Liver (tissue), 9 donors: ENCODE results near the gene MSH6. TPM values are rescaled to one million over a fixed set of nuclear protein-coding genes. Genes with fewer than 3 reads are reported as not detected.

ENCODE experiments used
- DNase-seq: peaks from one replicate; pipeline ENCODE4 v3.0.0-alpha.2; 2017; ENCODE audit warnings: low spot score
- H3K27ac ChIP-seq, 2 donors: one replicate each; pipeline ENCODE4 v1.7.0; 2013; ENCODE audit warnings: inconsistent platforms in 2 of 2, low read length in 2 of 2, control low read depth in 1 of 2, low read depth in 1 of 2, mild to moderate bottlenecking in 1 of 2
- H3K27me3 ChIP-seq, 4 donors: one replicate each; pipeline versions ENCODE4 v1.6.1 to v1.7.0; 2013; ENCODE audit warnings: low read length in 3 of 4, inconsistent platforms in 1 of 4, mild to moderate bottlenecking in 1 of 4, moderate library complexity in 1 of 4; ENCODE audit not compliant: control insufficient read depth in 4 of 4, insufficient read depth in 4 of 4
- H3K36me3 ChIP-seq, 4 donors: one replicate each; pipeline versions ENCODE4 v1.6.1 to v1.7.0; 2013; ENCODE audit warnings: low read length in 3 of 4, mild to moderate bottlenecking in 3 of 4, low read depth in 1 of 4, moderate library complexity in 1 of 4; ENCODE audit not compliant: control insufficient read depth in 4 of 4, insufficient read depth in 3 of 4
- H3K4me1 ChIP-seq, 4 donors: one replicate each; pipeline versions ENCODE4 v1.6.1 to v1.7.0; 2013; ENCODE audit warnings: low read length in 3 of 4, mild to moderate bottlenecking in 3 of 4, moderate library complexity in 1 of 4; ENCODE audit not compliant: control insufficient read depth in 4 of 4, insufficient read depth in 4 of 4
- H3K4me3 ChIP-seq, 3 donors: one replicate each; pipeline versions ENCODE4 v1.6.1 to v1.7.0; 2013; ENCODE audit warnings: low read length in 3 of 3, control low read depth in 1 of 3, low read depth in 1 of 3, mild to moderate bottlenecking in 1 of 3
- H3K9ac ChIP-seq, 2 donors: one replicate each; pipeline ENCODE4 v1.7.0; 2013; ENCODE audit warnings: low read length in 2 of 2, mild to moderate bottlenecking in 2 of 2, moderate library complexity in 2 of 2, control low read depth in 1 of 2, low read depth in 1 of 2
- H3K9me3 ChIP-seq, 4 donors: one replicate each; pipeline versions ENCODE4 v1.6.1 to v1.7.0; 2013; ENCODE audit warnings: low read length in 3 of 4; ENCODE audit not compliant: control insufficient read depth in 4 of 4
- ATF3 ChIP-seq: IDR thresholded peaks from 2 replicates; pipeline ENCODE4 v1.6.1; 2016; ENCODE audit warnings: antibody characterized with exemption
- CTCF ChIP-seq: fragments of 150-350 bp; IDR thresholded peaks from 2 replicates; pipeline ENCODE4 v1.5.1; 2017; ENCODE audit warnings: improper control_type of control experiment, low read depth, low read length; ENCODE audit not compliant: missing input control
- EGR1 ChIP-seq, 2 donors: IDR thresholded peaks; 2 replicates each; pipeline ENCODE4 v1.6.1; 2016 to 2018; ENCODE audit warnings: antibody characterized with exemption in 2 of 2, low read depth in 2 of 2
- FOXA1 ChIP-seq: IDR thresholded peaks from 2 replicates; pipeline ENCODE4 v1.6.1; 2016; ENCODE audit warnings: antibody characterized with exemption
- FOXA2 ChIP-seq: IDR thresholded peaks from 2 replicates; pipeline ENCODE4 v1.6.1; 2016; ENCODE audit warnings: antibody characterized with exemption
- GABPA ChIP-seq, 2 donors: IDR thresholded peaks in 1 of 2; conservative IDR thresholded peaks in 1 of 2; 2 replicates each; pipeline ENCODE4 v1.6.1; 2016; ENCODE audit warnings: antibody characterized with exemption in 2 of 2, mild to moderate bottlenecking in 1 of 2, moderate library complexity in 1 of 2
- HNF4A ChIP-seq, 2 donors: conservative IDR thresholded peaks; 2 replicates each; pipeline ENCODE4 v1.6.1; 2016; ENCODE audit warnings: antibody characterized with exemption in 2 of 2, mild to moderate bottlenecking in 2 of 2
- HNF4G ChIP-seq: IDR thresholded peaks from 2 replicates; pipeline ENCODE4 v1.6.1; 2016; ENCODE audit warnings: antibody characterized with exemption
- JUND ChIP-seq, 2 donors: IDR thresholded peaks; 2 replicates each; pipeline ENCODE4 v1.6.1; 2016; ENCODE audit warnings: antibody characterized with exemption in 2 of 2
- MAX ChIP-seq: IDR thresholded peaks from 2 replicates; pipeline ENCODE4 v1.6.1; 2016; ENCODE audit warnings: antibody characterized with exemption
- NR2F2 ChIP-seq: IDR thresholded peaks from 2 replicates; pipeline ENCODE4 v1.6.1; 2016; ENCODE audit warnings: antibody characterized with exemption
- RAD21 ChIP-seq, 2 donors: IDR thresholded peaks; 2 replicates each; pipeline ENCODE4 v1.6.1; 2016; ENCODE audit warnings: antibody characterized with exemption in 2 of 2, mild to moderate bottlenecking in 2 of 2
- REST ChIP-seq: IDR thresholded peaks from 2 replicates; pipeline ENCODE4 v1.6.1; 2016; ENCODE audit warnings: antibody characterized with exemption, mild to moderate bottlenecking
- RXRA ChIP-seq, 2 donors: IDR thresholded peaks; 2 replicates each; pipeline ENCODE4 v1.6.1; 2017 to 2018; ENCODE audit warnings: antibody characterized with exemption in 2 of 2, mild to moderate bottlenecking in 1 of 2
- SP1 ChIP-seq: IDR thresholded peaks from 2 replicates; pipeline ENCODE4 v1.6.1; 2018; ENCODE audit warnings: antibody characterized with exemption, mild to moderate bottlenecking
- TAF1 ChIP-seq: conservative IDR thresholded peaks from 2 replicates; pipeline ENCODE4 v1.6.1; 2016; ENCODE audit warnings: antibody characterized with exemption, mild to moderate bottlenecking
- WGBS: extraction: QIAGEN DNeasy Blood & Tissue Kit; methylation state at CpG from one replicate; pipeline ENCODE4 v1.1.7; 2013; 5-methylcytosine and 5-hydroxymethylcytosine counted together
- polyA plus RNA-seq, 2 donors: library from polyadenylated mRNA; stranded (reverse) in 1 of 2; unstranded in 1 of 2; fragments of 200-250 nt in 1 of 2; fragments of >200 nt in 1 of 2; fragmentation: Nextera tagmentation in 1 of 2; extraction: Ambion mirVana in 1 of 2; gene quantifications; one replicate each; pipeline versions ENCODE4 v1.2.1 to v1.2.3, GENCODE V29; 2013 to 2015
- total RNA-seq, 2 donors: library from RNA; depleted of rRNA; stranded (reverse); fragments of >200 nt; gene quantifications; one replicate each; pipeline ENCODE4 v1.2.3, GENCODE V29; 2014
- TF ChIP-seq, protein P1 (sequence below): IDR thresholded peaks from 2 replicates; pipeline ENCODE4 v1.6.1; 2016; ENCODE audit warnings: antibody characterized with exemption
- donor health status: healthy.
- donor health status: healthy.
- donor health status: healthy.
- donor health status: healthy.
- donor health status: healthy.

Gene MSH6
- total and polyA plus RNA-seq, 4 donors = 5.3 to 40.5 (median 17.6) TPM

DNA sequence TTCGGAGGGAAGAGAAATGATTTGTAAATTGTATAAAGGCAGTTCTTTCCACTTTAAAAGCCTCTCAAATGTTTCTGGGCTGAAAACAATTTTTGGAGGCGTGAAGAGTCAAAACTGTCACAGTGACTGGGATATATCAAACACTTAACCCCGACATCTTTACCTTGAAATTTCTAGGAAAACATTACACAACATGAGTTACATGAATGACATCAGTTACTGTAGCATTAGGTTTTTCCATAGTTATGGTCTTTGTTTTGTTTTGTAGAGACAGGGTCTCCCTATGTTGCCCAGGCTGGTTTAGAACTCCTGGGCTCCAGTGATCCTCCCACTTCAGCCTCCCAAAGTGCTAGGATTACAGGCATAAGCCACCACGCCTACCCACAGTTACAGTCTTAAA lies 25.7 kb downstream of the MSH6 start:
- whole genome bisulfite sequencing = 85% methylated on average over 4 of the region's 4 CpGs
- no peak for TF ChIP-seq FOXA2
- TF ChIP-seq GABPA (IDR thresholded peaks at IDR 0.05 in 1 of 2, conservative IDR thresholded peaks at IDR 0.05 in 1 of 2) = no peak
- TF ChIP-seq CTCF = no peak
- no peak for TF ChIP-seq REST
- TF ChIP-seq RXRA (IDR thresholded peaks at IDR 0.05) = no peak
- TF ChIP-seq SP1 = no peak
- TF ChIP-seq TAF1 = no peak
- TF ChIP-seq RAD21 (IDR thresholded peaks at IDR 0.05) = no peak
- no peak for TF ChIP-seq ATF3
- no peak for TF ChIP-seq JUND (IDR thresholded peaks at IDR 0.05)
- TF ChIP-seq MAX = no peak
- no peak for TF ChIP-seq FOXA1
- no peak for TF ChIP-seq HNF4A (conservative IDR thresholded peaks at IDR 0.05)
- no peak for TF ChIP-seq EGR1 (IDR thresholded peaks at IDR 0.05; ENCODE audit: low read depth in 2 of 2)
- TF ChIP-seq HNF4G = no peak
- TF ChIP-seq NR2F2 = no peak
- TF ChIP-seq, protein P1, sequence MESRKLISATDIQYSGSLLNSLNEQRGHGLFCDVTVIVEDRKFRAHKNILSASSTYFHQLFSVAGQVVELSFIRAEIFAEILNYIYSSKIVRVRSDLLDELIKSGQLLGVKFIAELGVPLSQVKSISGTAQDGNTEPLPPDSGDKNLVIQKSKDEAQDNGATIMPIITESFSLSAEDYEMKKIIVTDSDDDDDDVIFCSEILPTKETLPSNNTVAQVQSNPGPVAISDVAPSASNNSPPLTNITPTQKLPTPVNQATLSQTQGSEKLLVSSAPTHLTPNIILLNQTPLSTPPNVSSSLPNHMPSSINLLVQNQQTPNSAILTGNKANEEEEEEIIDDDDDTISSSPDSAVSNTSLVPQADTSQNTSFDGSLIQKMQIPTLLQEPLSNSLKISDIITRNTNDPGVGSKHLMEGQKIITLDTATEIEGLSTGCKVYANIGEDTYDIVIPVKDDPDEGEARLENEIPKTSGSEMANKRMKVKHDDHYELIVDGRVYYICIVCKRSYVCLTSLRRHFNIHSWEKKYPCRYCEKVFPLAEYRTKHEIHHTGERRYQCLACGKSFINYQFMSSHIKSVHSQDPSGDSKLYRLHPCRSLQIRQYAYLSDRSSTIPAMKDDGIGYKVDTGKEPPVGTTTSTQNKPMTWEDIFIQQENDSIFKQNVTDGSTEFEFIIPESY = no peak
- no peak overlapping the region for H3K27ac ChIP-seq
- H3K9ac ChIP-seq = no peak overlapping the region
- no peaks in the 10 kb centered on the region for H3K9me3 ChIP-seq
- H3K4me3 ChIP-seq = no peak overlapping the region
- no peak for DNase-seq
- H3K27me3 ChIP-seq = no peaks in the 10 kb centered on the region
- peaks cover 7 to 61% (median 56%) of the 10 kb centered on the region in 4 donors for H3K36me3 ChIP-seq
- H3K4me1 ChIP-seq = no peaks in the 10 kb centered on the region

GRCh38 chr2:47809903-47810302 lies 27.0 kb downstream of the MSH6 start:
- no peaks in the 10 kb centered on the region for H3K27me3 ChIP-seq
- WGBS = 87% methylated on average over 2 of the region's 2 CpGs
- H3K9ac ChIP-seq = no peak overlapping the region
- H3K27ac ChIP-seq = no peak overlapping the region
- peaks cover 7 to 62% (median 47%) of the 10 kb centered on the region in 4 donors for H3K36me3 ChIP-seq
- H3K4me3 ChIP-seq = no peak overlapping the region
- no peaks in the 10 kb centered on the region for H3K9me3 ChIP-seq
- H3K4me1 ChIP-seq = no peaks in the 10 kb centered on the region
- DNase-seq = no peak
- no peak for TF ChIP-seq TAF1
- TF ChIP-seq NR2F2 = no peak
- no peak for TF ChIP-seq HNF4A (conservative IDR thresholded peaks at IDR 0.05)
- TF ChIP-seq CTCF = no peak
- no peak for TF ChIP-seq MAX
- no peak for TF ChIP-seq RXRA (IDR thresholded peaks at IDR 0.05)
- no peak for TF ChIP-seq REST
- no peak for TF ChIP-seq RAD21 (IDR thresholded peaks at IDR 0.05)
- TF ChIP-seq ATF3 = no peak
- TF ChIP-seq FOXA2 = no peak
- no peak for TF ChIP-seq HNF4G
